Stimulated activated CD4-positive, alpha-beta T cell treated with anti-CD3 and anti-CD28 coated beads, Interleukin-1b, Interleukin-23, amount 100 ng/mL, for 1 hour (primary cell): ENCODE results near the gene CDC73.
"Not testable (repeated sequence)": the region's sequence is repeated elsewhere in the genome, so short reads cannot be mapped to it uniquely, and the experiment has no call there.

Experiments
- DNase-seq, 2 donors: peaks; one replicate each; pipeline ENCODE4 v3.0.0-alpha.2; 2020; ENCODE audit warnings: low read depth in 2 of 2

The CDC73 gene

GRCh38 chr1:193179094-193179493 lies 57.3 kb downstream of the CDC73 start:
- no peak for DNase-seq

- no peak for DNase-seq
These were observed 59.7 kb downstream of the CDC73 start for GRCh38 chr1:193181536-193181935.

- no peak for DNase-seq
These were observed 60.2 kb downstream of the CDC73 start for GRCh38 chr1:193181985-193182384.

- no peak for DNase-seq
These were observed 61.3 kb downstream of the CDC73 start for GRCh38 chr1:193183019-193183627.

GRCh38 chr1:193184776-193185175 lies 62.9 kb downstream of the CDC73 start:
- no peak for DNase-seq

GRCh38 chr1:193185211-193185610 lies 63.4 kb downstream of the CDC73 start:
- no peak for DNase-seq

GRCh38 chr1:193185901-193186731 lies 64.3 kb downstream of the CDC73 start, which contains the start of gene B3GALT2:
Gene B3GALT2, minus strand, starts transcription at chr1:193186613. Its CDS starts 5,051 bp downstream, at chr1:193181562.
- DNase-seq = no peak

GRCh38 chr1:193187114-193187513 lies 65.3 kb downstream of the CDC73 start:
- DNase-seq = no peak

GRCh38 chr1:193188915-193189314 lies 67.1 kb downstream of the CDC73 start:
- DNase-seq = not testable (repeated sequence)

- no peak for DNase-seq
These were observed 67.7 kb downstream of the CDC73 start for GRCh38 chr1:193189442-193190095.

- no peak for DNase-seq
These were observed 68.4 kb downstream of the CDC73 start for GRCh38 chr1:193190096-193190744.

GRCh38 chr1:193192586-193192985 lies 70.8 kb downstream of the CDC73 start:
- no peak for DNase-seq

GRCh38 chr1:193199940-193200339 lies 78.1 kb downstream of the CDC73 start:
- DNase-seq = no peak

- DNase-seq = no peak
These were observed 79.2 kb downstream of the CDC73 start for GRCh38 chr1:193201021-193201420.

- no peak for DNase-seq
These were observed 89.2 kb downstream of the CDC73 start for GRCh38 chr1:193210996-193211395.

GRCh38 chr1:193211539-193211938 lies 89.7 kb downstream of the CDC73 start:
- no peak for DNase-seq

- DNase-seq = no peak
These were observed 90.8 kb downstream of the CDC73 start for GRCh38 chr1:193212637-193213036.

GRCh38 chr1:193213998-193214397 lies 92.2 kb downstream of the CDC73 start:
- DNase-seq = no peak

GRCh38 chr1:193216920-193217319 lies 95.1 kb downstream of the CDC73 start:
- no peak for DNase-seq

GRCh38 chr1:193219391-193219790 lies 97.6 kb downstream of the CDC73 start:
- DNase-seq = no peak

- no peak for DNase-seq
These were observed 99.8 kb downstream of the CDC73 start for GRCh38 chr1:193221651-193222050.

- no peak for DNase-seq
These were observed 100.3 kb downstream of the CDC73 start for GRCh38 chr1:193222056-193222615.
